ENCODE data around the gene ZNF219. TPM values are rescaled to one million over a fixed set of nuclear protein-coding genes. Genes with fewer than 3 reads are reported as not detected.
A peak's percentile ranks its signal among the peaks of the same experiment; 100 is the strongest.

Gene ZNF219
- total and polyA plus RNA-seq, 2 of the 13 experiments (the other 11 are each of a cell fraction or from before 2014, with no cell fraction given): 34.5 to 36.6 TPM

GRCh38 chr14:21043387-21043973, 55.0 kb downstream of the ZNF219 start (continued):
- TF ChIP-seq IRF9 (CRISPR knock-in tag; IDR thresholded peaks at IDR 0.05; ENCODE audit: borderline replicate concordance): 0 out of 2 replicates have a peak, but pooled peaks have one; percentile 15

- FAIRE-seq (no peak), ATAC-seq (no peak), DNase-seq (ENCODE audit: low spot score) (no peak)
- Histone ChIP-seq H3K27me3 (ENCODE audit: control insufficient read depth in 1 of 2, insufficient read depth in 2 of 2, low read length in 2 of 2) (no peaks in the 10 kb centered on the region), H4K20me1 (ENCODE audit: insufficient read depth, low read length) (no peaks in the 10 kb centered on the region), H3K27ac (ENCODE audit: extremely low read length, insufficient read depth, low read length) (no peak overlapping the region), H3K36me3 (replicated peaks in 1 of 2; ENCODE audit: control insufficient read depth in 1 of 2, insufficient read depth in 2 of 2, low read length in 2 of 2) (no peaks in the 10 kb centered on the region), H3K4me3 (replicated peaks in 1 of 3; ENCODE audit: insufficient read depth in 1 of 3, low read depth in 2 of 3, low read length in 3 of 3) (no peak overlapping the region), H3K4me1 (ENCODE audit: insufficient read depth, low read length) (peaks cover 75% of the 10 kb centered on the region), H2AFZ (ENCODE audit: low read length) (no peak overlapping the region), H3K9me3 (ENCODE audit: low read length) (no peaks in the 10 kb centered on the region), H3K9ac (ENCODE audit: insufficient read depth, low read depth, low read length) (no peak overlapping the region), H3K79me2 (ENCODE audit: insufficient read depth, low read length) (no peaks in the 10 kb centered on the region), H3K4me2 (ENCODE audit: low read depth, low read length) (no peak overlapping the region)
- no TSS peak for BruUV-seq (replicated peaks)
- 94% methylated on average over 8 of the region's 8 CpGs for WGBS (ENCODE audit: low lambda C conversion rate)
- ChIA-PET POLR2A (interaction anchor here (2.0 to 2.3 kb wide), 4 partner anchors 11 to 28 kb away, joined by 7 to 18 read pairs (median 10); partner anchors contain the start of genes ARHGEF40 and NDRG2), CTCF (ENCODE audit: low intra/inter-chr PET ratio, low total read pairs) (interaction anchor here (2.2 kb wide), 1 partner anchor 28 kb away, joined by 8 read pairs; no protein-coding TSS in a partner anchor)
- intact Hi-C loops (cut with micrococcal nuclease; ENCODE audit: unreplicated experiment) (no loop called here), in situ Hi-C loops (cut with HindIII; ENCODE audit: extremely low pct_ligation_motif_present, low pct_unique_long_range_greater_than_20kb) (loop anchor here (5.0 kb wide), 1 partner anchor 186 kb away; no protein-coding TSS in a partner anchor)
- TF ChIP-seq MZF1 (CRISPR knock-in tag; IDR thresholded peaks at IDR 0.05; ENCODE audit: borderline replicate concordance) (no peak), ZNF350 (CRISPR knock-in tag; IDR thresholded peaks at IDR 0.05; ENCODE audit: borderline replicate concordance, low read depth) (0 out of 2 replicates have a peak, but pooled peaks have one; percentile 11), GABPB1 (CRISPR knock-in tag; IDR thresholded peaks at IDR 0.05) (no peak), FOXP4 (CRISPR knock-in tag; IDR thresholded peaks at IDR 0.05) (no peak), ZNF367 (CRISPR knock-in tag; IDR thresholded peaks at IDR 0.05; ENCODE audit: borderline replicate concordance) (no peak), ZNF672 (CRISPR knock-in tag; IDR thresholded peaks at IDR 0.05) (no peak), RAD21 (CRISPR knock-in tag; IDR thresholded peaks at IDR 0.05) (no peak), SAP130 (CRISPR knock-in tag; IDR thresholded peaks at IDR 0.05; ENCODE audit: low read depth) (no peak), ZSCAN31 (CRISPR knock-in tag; IDR thresholded peaks at IDR 0.05; ENCODE audit: low read depth) (no peak), EHMT2 (IDR thresholded peaks at IDR 0.05; ENCODE audit: borderline replicate concordance, low read depth, low read length) (no peak), FOXC1 (CRISPR knock-in tag; IDR thresholded peaks at IDR 0.05; ENCODE audit: borderline replicate concordance) (no peak), KDM6A (CRISPR knock-in tag; IDR thresholded peaks at IDR 0.05; ENCODE audit: low read depth) (no peak), ZNF563 (CRISPR knock-in tag; IDR thresholded peaks at IDR 0.05) (no peak), NFATC3 (CRISPR knock-in tag; IDR thresholded peaks at IDR 0.05) (no peak), ZNF546 (CRISPR knock-in tag; conservative IDR thresholded peaks at IDR 0.05) (0 out of 2 replicates have a peak, but pooled peaks have one; percentile 56), SALL1 (CRISPR knock-in tag; IDR thresholded peaks at IDR 0.05) (no peak), FOXK2 (IDR thresholded peaks at IDR 0.05) (no peak), HNRNPL (IDR thresholded peaks at IDR 0.05; ENCODE audit: low read depth, low read length) (no peak), SRSF1 (optimal IDR thresholded peaks at IDR 0.05; ENCODE audit: low read depth, low read length) (no peak), ZNF432 (CRISPR knock-in tag; IDR thresholded peaks at IDR 0.05; ENCODE audit: borderline replicate concordance) (no peak)
These were observed 55.5 kb downstream of the ZNF219 start for GRCh38 chr14:21042918-21043317.

All from HepG2 (cell line).